K562 (cell line): ENCODE measurements around the gene BAZ2A. TPM values are rescaled to one million over a fixed set of nuclear protein-coding genes. Genes with fewer than 3 reads are reported as not detected.

Experiments
- ATF6 ChIP-seq: sonication (generic); formaldehyde crosslinking; IDR thresholded peaks from 2 replicates; pipeline ENCODE4 v1.4.0; 2020; ENCODE audit warnings: mild to moderate bottlenecking, missing genetic modification reagents
- MGA ChIP-seq: fragments of 450-650 bp; IDR thresholded peaks from 2 replicates; pipeline ENCODE4 v1.6.1; 2016; ENCODE audit warnings: mild to moderate bottlenecking, moderate library complexity
- RNF219 ChIP-seq: fragments of 250-450 bp; sonication (Bioruptor Pico); IDR thresholded peaks from 2 replicates; pipeline ENCODE4 v1.5.0; 2022; ENCODE audit warnings: mild to moderate bottlenecking
- polyA plus RNA-seq, 8 experiments: library from polyadenylated mRNA; depleted of rRNA in 4 of 8; stranded (reverse) in 5 of 8; unstranded in 3 of 8; fragments of >200 nt; fragmentation: Nextera tagmentation in 2 of 8; fragmentation: Illumina TruSeq in 1 of 8; extraction: Ambion mirVana in 2 of 8; extraction: Trizol in 1 of 8; gene quantifications; 2 replicates each; pipeline versions ENCODE4 v1.2.1 to v1.2.3, GENCODE V29; 2011 to 2014; ENCODE audit warnings: inconsistent platforms in 1 of 8, missing spikeins in 1 of 8
- total RNA-seq, 7 experiments: library from RNA; depleted of rRNA in 6 of 7; stranded (reverse); fragments of >200 nt in 6 of 7; fragmentation: Illumina TruSeq in 2 of 7; extraction: Trizol in 2 of 7; gene quantifications; 2 replicates each; pipeline versions ENCODE4 v1.2.1 to v1.2.3, GENCODE V29; 2011 to 2021; ENCODE audit warnings: low replicate concordance in 1 of 7

The BAZ2A gene
- total and polyA plus RNA-seq, 9 of the 15 experiments (the other 6 are each of a cell fraction or from before 2014, with no cell fraction given), result 4.5 to 86.4 (median 26.2) TPM

GRCh38 chr12:56645717-56646446 is 15.8 kb upstream of the BAZ2A start, which contains the start of gene ATP5F1B (continued):
- TF ChIP-seq MGA (peak; percentile 54; the same call in 1 of the 2 replicates), RNF219 (no peak), ATF6 (CRISPR knock-in tag) (0 out of 2 replicates have a peak, but pooled peaks have one; percentile 82)
